ENCODE data around the gene PRLHR.

Gene PRLHR

DNA sequence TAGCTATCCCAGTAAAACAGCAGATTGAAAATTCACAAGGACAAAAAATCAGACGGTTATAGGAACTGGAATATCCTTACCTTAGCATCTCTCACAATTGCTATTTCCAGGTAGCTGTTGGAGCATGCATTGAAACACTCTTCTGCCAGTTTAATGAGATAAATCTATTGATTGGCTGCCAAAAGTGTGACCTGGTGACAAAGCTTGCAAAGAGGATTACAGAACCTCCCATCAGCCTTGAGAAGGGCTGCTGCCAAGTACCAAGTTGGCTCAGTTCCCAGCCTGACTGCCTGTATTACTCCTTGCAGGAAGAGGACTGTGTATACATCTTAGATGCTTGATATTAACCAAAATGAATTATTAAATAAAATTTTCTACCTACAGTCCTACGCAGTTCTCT is 5.1 kb downstream of the PRLHR start:
- ATAC-seq, result peak; percentile 58; the same call in 2 of the 3 replicates

GRCh38 chr10:118587881-118588651 is 7.4 kb downstream of the PRLHR start:
- no peak for TF ChIP-seq ZNF565 (CRISPR knock-in tag; conservative IDR thresholded peaks at IDR 0.05; ENCODE audit: low read depth)
- TF ChIP-seq TSHZ2 (CRISPR knock-in tag; IDR thresholded peaks at IDR 0.05), result no peak
- no peak for TF ChIP-seq BACH2 (CRISPR knock-in tag; IDR thresholded peaks at IDR 0.05; ENCODE audit: borderline replicate concordance)
- TF ChIP-seq ZNF70 (CRISPR knock-in tag; IDR thresholded peaks at IDR 0.05), result no peak
- TF ChIP-seq POU6F1 (CRISPR knock-in tag; IDR thresholded peaks at IDR 0.05; ENCODE audit: borderline replicate concordance, low read depth), result no peak
- TF ChIP-seq TCF4 (CRISPR knock-in tag; IDR thresholded peaks at IDR 0.05; ENCODE audit: borderline replicate concordance), result no peak
- TF ChIP-seq ZC3H10 (CRISPR knock-in tag; IDR thresholded peaks at IDR 0.05), result no peak
- TF ChIP-seq CREB5 (CRISPR knock-in tag; IDR thresholded peaks at IDR 0.05; ENCODE audit: low read depth), result no peak
- TF ChIP-seq ARNTL (CRISPR knock-in tag; IDR thresholded peaks at IDR 0.05; ENCODE audit: borderline replicate concordance, low read depth), result no peak
- no peak for TF ChIP-seq PPARA (CRISPR knock-in tag; IDR thresholded peaks at IDR 0.05; ENCODE audit: borderline replicate concordance)
- TF ChIP-seq GLIS3 (CRISPR knock-in tag; IDR thresholded peaks at IDR 0.05), result no peak
- ATAC-seq, result no peak

More for the DNA sequence above, 5.1 kb downstream of the PRLHR start:
- TF ChIP-seq ISL1 (CRISPR knock-in tag; IDR thresholded peaks at IDR 0.05) (0 out of 2 replicates have a peak, but pooled peaks have one; percentile 32), ARNTL (CRISPR knock-in tag; IDR thresholded peaks at IDR 0.05; ENCODE audit: borderline replicate concordance, low read depth) (no peak)

- TF ChIP-seq SNAI2 (CRISPR knock-in tag; IDR thresholded peaks at IDR 0.05), result no peak
- TF ChIP-seq ZFP30 (CRISPR knock-in tag; IDR thresholded peaks at IDR 0.05), result no peak
- no peak for TF ChIP-seq RARB (CRISPR knock-in tag; IDR thresholded peaks at IDR 0.05)
- TF ChIP-seq ZNF70 (CRISPR knock-in tag; IDR thresholded peaks at IDR 0.05), result no peak
- TF ChIP-seq PATZ1 (CRISPR knock-in tag; IDR thresholded peaks at IDR 0.05; ENCODE audit: borderline replicate concordance), result no peak
- no peak for TF ChIP-seq CSRNP3 (CRISPR knock-in tag; IDR thresholded peaks at IDR 0.05)
- TF ChIP-seq ZFP3 (CRISPR knock-in tag; IDR thresholded peaks at IDR 0.05), result no peak
- TF ChIP-seq ISL1 (CRISPR knock-in tag; IDR thresholded peaks at IDR 0.05), result no peak
- no peak for TF ChIP-seq GLIS3 (CRISPR knock-in tag; IDR thresholded peaks at IDR 0.05)
- no peak for TF ChIP-seq BACH2 (CRISPR knock-in tag; IDR thresholded peaks at IDR 0.05; ENCODE audit: borderline replicate concordance)
- no peak for TF ChIP-seq ZC3H10 (CRISPR knock-in tag; IDR thresholded peaks at IDR 0.05)
- no peak for TF ChIP-seq TSHZ2 (CRISPR knock-in tag; IDR thresholded peaks at IDR 0.05)
- ATAC-seq, result no peak
Measured at GRCh38 chr10:118586911-118587310, 8.5 kb downstream of the PRLHR start.
